SK-N-MC (cell line): ENCODE measurements around the gene COQ4.

Experiments used
- EZH2 ChIP-seq: fragments of 200-600 bp; sonication (generic); IDR thresholded peaks from one replicate; pipeline ENCODE4 v1.6.1; 2017; ENCODE audit warnings: antibody characterized with exemption
- FOXP2 ChIP-seq: optimal IDR thresholded peaks from 2 replicates; pipeline ENCODE3; 2011; ENCODE audit warnings: mild to moderate bottlenecking, moderate library complexity; ENCODE audit not compliant: insufficient read depth; ENCODE audit errors: extremely low read length, control extremely low read depth
- POLR2AphosphoS5 ChIP-seq: IDR thresholded peaks from 2 replicates; pipeline ENCODE4 v1.6.1; 2012; ENCODE audit warnings: mild to moderate bottlenecking, low read depth, low read length, borderline replicate concordance

GRCh38 chr9:128370367-128370751, 47.7 kb downstream of the COQ4 start:
- TF ChIP-seq POLR2AphosphoS5 (no peak), EZH2 (no peak), FOXP2 (no peak)
